Right lobe of liver (tissue), 6 donors: ENCODE data around the gene GTPBP2. TPM values are rescaled to one million over a fixed set of nuclear protein-coding genes. Genes with fewer than 3 reads are reported as not detected.

Experiments used
- ATAC-seq, 4 donors: fragments of 200-7000 bp; cut with Tn5 transposase; one replicate each; pipeline ENCODE4 v1.9.1; 2020; ENCODE audit warnings: mild to moderate bottlenecking in 4 of 4, moderate library complexity in 4 of 4
- DNase-seq, 3 donors: peaks; one replicate each; pipeline ENCODE4 v3.0.0-alpha.2; 2020
- H3K27ac ChIP-seq, 3 donors: fragments of 200-600 bp; one replicate each; pipeline ENCODE4 v1.8.0; 2022
- H3K27me3 ChIP-seq, 2 donors: fragments of 200-600 bp; one replicate each; pipeline ENCODE4 v1.8.0; 2022
- H3K36me3 ChIP-seq, 4 donors: fragments of 200-600 bp; sonication (generic) in 1 of 4; one replicate each; pipeline versions ENCODE4 v1.5.1 to v1.8.0; 2017 to 2022; ENCODE audit warnings: control low read depth in 1 of 4
- H3K4me1 ChIP-seq, 4 donors: fragments of 200-600 bp; sonication (generic) in 1 of 4; one replicate each; pipeline versions ENCODE4 v1.5.1 to v1.8.0; 2017 to 2022; ENCODE audit warnings: control low read depth in 1 of 4
- H3K4me3 ChIP-seq, 3 donors: fragments of 200-600 bp; one replicate each; pipeline ENCODE4 v1.8.0; 2022
- H3K9me3 ChIP-seq, 4 donors: fragments of 200-600 bp; sonication (generic) in 1 of 4; one replicate each; pipeline versions ENCODE4 v1.5.1 to v1.8.0; 2017 to 2022; ENCODE audit warnings: control low read depth in 1 of 4
- POLR2A ChIP-seq: fragments of 450-650 bp; IDR thresholded peaks from one replicate; pipeline ENCODE4 v1.6.1; 2017; ENCODE audit warnings: antibody characterized with exemption, mild to moderate bottlenecking
- WGBS: methylation state at CpG from one replicate; pipeline ENCODE4 v1.1.6; 2018; ENCODE audit warnings: low coverage, low lambda C conversion rate; ENCODE audit not compliant: insufficient coverage; ENCODE audit errors: missing lambda C conversion rate; 5-methylcytosine and 5-hydroxymethylcytosine counted together
- intact Hi-C, 2 donors: fragments of 100-400 bp; cut with DNase I; formaldehyde crosslinking; loops; one replicate each; pipeline versions ENCODE4 v1.11.2 to v1.14.1; 2022
- total RNA-seq, 6 experiments: library from RNA; depleted of rRNA in 2 of 6; stranded (reverse); fragments of >200 nt in 2 of 6; fragmentation: NEBNext Ultra II Directional in 3 of 6; extraction: Animal tissue kit (Norgen Biotek cat#: 25700) in 3 of 6; gene quantifications; one replicate each; pipeline versions ENCODE4 v1.1.0 to v1.2.4, GENCODE V29; 2016 to 2023
- TF ChIP-seq, protein P1 (sequence below), 4 donors: fragments of 200-600 bp in 3 of 4; fragments of 450-650 bp in 1 of 4; IDR thresholded peaks; one replicate each; pipeline versions ENCODE4 v1.5.1 to v1.8.0; 2016 to 2022; ENCODE audit warnings: antibody characterized with exemption in 4 of 4, mild to moderate bottlenecking in 2 of 4
- donor health status: DM: no; HTN: yes; CAD: no.
- donor health status: DM: no; HTN: no; CAD: no.
- donor health status: DM: no; HTN: no; CAD: no.
- donor health status: DM: no; HTN: yes; CAD: no.
- donor health status: DM: no; HTN: yes; CAD: no.

The GTPBP2 gene
- total RNA-seq, 6 experiments from 2014 or later, result 12.5 to 39.9 (median 19.2) TPM

DNA sequence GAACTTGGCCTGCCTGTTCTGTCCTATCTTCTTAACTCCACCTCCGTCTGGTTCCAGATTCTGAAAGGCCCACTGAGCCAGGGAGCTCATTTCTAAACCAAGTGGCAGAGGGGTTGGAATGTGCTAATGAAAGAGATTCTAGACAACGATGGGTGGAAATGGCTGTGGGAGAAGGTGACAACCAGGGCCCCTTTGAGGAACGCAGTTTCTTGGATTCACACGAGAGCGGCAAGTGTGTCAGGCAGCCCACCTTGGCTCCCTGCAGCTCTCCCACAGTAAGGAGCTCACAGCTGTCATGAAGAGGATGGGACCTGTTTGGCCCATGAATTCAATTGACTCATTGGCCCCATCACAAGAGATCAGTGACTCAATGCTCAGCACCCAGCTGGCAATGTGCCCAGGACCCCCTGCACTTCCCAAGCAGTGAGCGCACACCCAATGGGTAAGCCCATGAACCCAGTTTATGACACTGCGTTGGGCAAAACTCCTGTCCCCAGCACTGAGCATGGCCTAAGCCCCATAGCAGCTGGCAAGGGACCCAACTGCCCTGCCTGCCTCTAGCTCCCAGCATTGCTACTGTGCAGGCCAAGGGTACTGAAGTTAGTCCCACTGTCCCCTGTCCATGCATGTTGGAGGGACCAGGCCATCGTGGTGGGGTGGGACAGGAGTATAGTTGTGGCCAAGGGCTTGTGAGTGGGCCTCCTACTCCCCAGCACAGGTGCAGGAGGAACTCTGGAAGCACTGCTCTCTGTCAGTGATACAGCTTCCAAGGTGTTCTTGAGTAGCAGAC, 42.1 kb upstream of the GTPBP2 start:
- Histone ChIP-seq H3K36me3 (peaks cover 0 to 24% (median 7%) of the 10 kb centered on the region in 4 donors), H3K9me3 (no peaks in the 10 kb centered on the region), H3K27me3 (no peaks in the 10 kb centered on the region), H3K27ac (no peak overlapping the region), H3K4me3 (no peak overlapping the region), H3K4me1 (peaks cover 0 to 29% (median 3%) of the 10 kb centered on the region in 4 donors)
- intact Hi-C loops, result no loop called here
- WGBS, result 84% methylated on average over 5 of the region's 8 CpGs
- no peak for TF ChIP-seq POLR2A
- TF ChIP-seq, protein P1, sequence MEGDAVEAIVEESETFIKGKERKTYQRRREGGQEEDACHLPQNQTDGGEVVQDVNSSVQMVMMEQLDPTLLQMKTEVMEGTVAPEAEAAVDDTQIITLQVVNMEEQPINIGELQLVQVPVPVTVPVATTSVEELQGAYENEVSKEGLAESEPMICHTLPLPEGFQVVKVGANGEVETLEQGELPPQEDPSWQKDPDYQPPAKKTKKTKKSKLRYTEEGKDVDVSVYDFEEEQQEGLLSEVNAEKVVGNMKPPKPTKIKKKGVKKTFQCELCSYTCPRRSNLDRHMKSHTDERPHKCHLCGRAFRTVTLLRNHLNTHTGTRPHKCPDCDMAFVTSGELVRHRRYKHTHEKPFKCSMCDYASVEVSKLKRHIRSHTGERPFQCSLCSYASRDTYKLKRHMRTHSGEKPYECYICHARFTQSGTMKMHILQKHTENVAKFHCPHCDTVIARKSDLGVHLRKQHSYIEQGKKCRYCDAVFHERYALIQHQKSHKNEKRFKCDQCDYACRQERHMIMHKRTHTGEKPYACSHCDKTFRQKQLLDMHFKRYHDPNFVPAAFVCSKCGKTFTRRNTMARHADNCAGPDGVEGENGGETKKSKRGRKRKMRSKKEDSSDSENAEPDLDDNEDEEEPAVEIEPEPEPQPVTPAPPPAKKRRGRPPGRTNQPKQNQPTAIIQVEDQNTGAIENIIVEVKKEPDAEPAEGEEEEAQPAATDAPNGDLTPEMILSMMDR (IDR thresholded peaks at IDR 0.05), result no peak
- no peak for ATAC-seq
- no peak for DNase-seq

DNA sequence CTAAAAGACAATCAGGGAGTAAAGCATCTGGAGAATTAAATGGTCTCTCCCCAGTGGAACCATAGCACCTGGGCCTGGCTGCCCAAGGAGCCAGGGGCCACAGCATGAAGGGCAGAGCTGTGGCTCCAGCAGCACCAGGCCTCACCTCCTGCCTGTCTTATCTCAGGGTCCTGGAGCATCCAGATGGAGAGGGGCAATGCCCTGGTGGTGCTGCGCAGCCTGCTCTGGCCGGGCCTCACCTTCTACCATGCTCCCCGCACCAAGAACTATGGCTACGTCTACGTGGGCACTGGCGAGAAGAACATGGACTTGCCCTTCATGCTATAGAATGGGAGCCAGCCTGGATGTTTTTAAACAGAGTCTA, 41.5 kb upstream of the GTPBP2 start:
- no peak overlapping the region for H3K27ac ChIP-seq
- intact Hi-C loops, result no loop called here
- peaks cover 0 to 29% (median 3%) of the 10 kb centered on the region in 4 donors for H3K4me1 ChIP-seq
- DNase-seq, result no peak
- ATAC-seq, result no peak
- H3K36me3 ChIP-seq, result peaks cover 0 to 24% (median 7%) of the 10 kb centered on the region in 4 donors
- no peak overlapping the region for H3K4me3 ChIP-seq
- no peak for TF ChIP-seq POLR2A
- TF ChIP-seq, protein P1 (IDR thresholded peaks at IDR 0.05), result no peak
- WGBS, result no CpG with 5 or more reads among the region's 6 CpGs
- H3K9me3 ChIP-seq, result no peaks in the 10 kb centered on the region
- H3K27me3 ChIP-seq, result no peaks in the 10 kb centered on the region

DNA sequence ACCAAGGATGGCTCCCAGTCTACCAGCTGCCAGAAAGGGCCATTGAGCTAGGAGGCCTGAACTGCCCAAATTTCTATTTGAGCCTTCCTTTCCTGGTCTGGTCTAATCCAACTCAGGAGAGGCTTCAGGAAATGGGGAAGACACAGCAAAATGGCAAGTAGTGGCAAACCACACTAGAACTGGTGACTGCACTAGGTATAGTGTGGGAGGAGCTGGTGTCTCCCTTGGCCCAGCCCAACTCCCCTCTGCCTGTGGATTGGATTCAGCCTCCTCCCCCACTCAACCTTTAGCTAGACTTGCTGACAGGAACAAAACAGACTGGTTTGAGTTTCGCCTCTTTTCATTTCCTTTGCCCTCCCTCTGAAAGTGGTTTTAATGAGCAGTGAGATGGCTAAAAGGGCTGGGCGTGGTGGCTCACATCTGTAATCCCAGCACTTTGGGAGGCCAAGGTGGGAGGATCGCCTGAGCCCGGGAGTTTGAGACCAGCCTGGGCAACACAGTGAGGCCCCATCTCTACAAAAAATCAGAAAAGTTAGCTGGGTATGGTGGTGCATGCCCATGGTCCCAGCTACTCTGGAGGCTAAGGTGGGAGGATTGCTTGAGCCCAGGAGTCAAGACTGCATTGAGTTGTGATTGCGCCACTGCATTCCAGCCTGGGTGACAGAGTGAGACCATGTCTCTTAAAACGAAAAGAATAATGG, 41.0 kb upstream of the GTPBP2 start:
- Histone ChIP-seq H3K36me3 (peaks cover 0 to 19% (median 7%) of the 10 kb centered on the region in 4 donors), H3K9me3 (no peaks in the 10 kb centered on the region), H3K4me3 (no peak overlapping the region), H3K27me3 (no peaks in the 10 kb centered on the region), H3K27ac (no peak overlapping the region), H3K4me1 (peaks cover 0 to 29% (median 3%) of the 10 kb centered on the region in 4 donors)
- intact Hi-C loops, result loop anchor here in 1 of 2 donors (10.0 kb wide), 1 partner anchor 415 kb away; no protein-coding TSS in a partner anchor
- 94% methylated on average over 5 of the region's 6 CpGs for WGBS
- DNase-seq (no peak), ATAC-seq (no peak)
- TF ChIP-seq POLR2A, result no peak
- TF ChIP-seq, protein P1 (IDR thresholded peaks at IDR 0.05), result no peak

DNA sequence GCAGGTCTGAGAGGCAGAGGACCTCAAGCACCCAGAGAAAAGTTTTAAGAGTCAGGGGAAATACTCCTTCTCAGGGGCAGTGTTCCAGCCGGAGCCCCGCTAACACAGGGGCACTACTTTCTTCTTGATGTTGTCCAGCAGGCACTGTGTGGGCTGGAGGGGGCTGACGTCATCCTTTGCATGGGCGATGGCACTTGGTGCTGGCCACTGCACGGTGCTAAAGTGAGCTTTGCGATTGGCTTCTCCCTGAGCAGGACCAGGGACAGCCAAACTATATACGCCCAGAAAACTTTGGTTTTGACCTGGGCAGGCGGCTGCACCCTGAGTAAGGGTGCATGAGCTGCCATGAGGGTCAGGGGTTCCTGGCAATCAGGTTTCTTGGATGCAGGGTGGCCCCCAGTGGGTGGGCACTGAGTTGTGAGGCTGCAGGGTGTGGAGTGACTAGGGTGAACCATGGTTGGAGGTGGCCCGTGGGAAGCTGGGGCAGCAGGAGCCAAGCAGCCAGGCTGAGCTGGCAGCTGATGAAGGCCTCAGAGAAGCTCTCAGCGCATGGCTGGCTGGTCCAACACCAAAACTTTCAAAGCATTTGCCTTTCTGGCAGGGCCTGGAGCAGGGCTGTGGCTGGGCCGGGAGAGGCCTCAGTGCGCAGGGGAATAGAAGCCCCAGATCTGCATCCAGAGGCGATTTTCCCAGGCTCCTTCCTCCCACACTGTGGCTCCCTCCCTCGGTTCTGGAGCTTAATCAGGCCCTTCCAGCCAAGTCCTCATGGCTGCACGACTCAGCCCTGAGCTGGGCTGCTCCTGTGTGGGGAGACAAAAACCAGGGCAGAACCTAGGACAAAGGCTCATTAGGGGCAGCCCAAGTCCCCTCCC, 40.2 kb upstream of the GTPBP2 start:
- WGBS, result no CpG with 5 or more reads among the region's 15 CpGs
- TF ChIP-seq, protein P1 (IDR thresholded peaks at IDR 0.05), result no peak
- TF ChIP-seq POLR2A, result no peak
- ATAC-seq, result no peak

More for the DNA sequence above, 40.2 kb upstream of the GTPBP2 start:
- H3K27me3 ChIP-seq, result no peaks in the 10 kb centered on the region
- no peaks in the 10 kb centered on the region for H3K9me3 ChIP-seq
- intact Hi-C loops, result loop anchor here in 1 of 2 donors (10.0 kb wide), 1 partner anchor 416 kb away; no protein-coding TSS in a partner anchor
- no peak overlapping the region for H3K27ac ChIP-seq
- H3K4me1 ChIP-seq, result peaks cover 0 to 29% (median 3%) of the 10 kb centered on the region in 4 donors
- no peak overlapping the region for H3K4me3 ChIP-seq
- H3K36me3 ChIP-seq, result peaks cover 0 to 11% (median 4%) of the 10 kb centered on the region in 4 donors
- DNase-seq, result no peak
